OCI-LY3 (cell line): Measurements from ENCODE around the gene M1AP.

Experiments
- CTCF ChIP-seq: fragments of 200-600, 300-600 bp; sonication (generic); IDR thresholded peaks from 2 replicates; pipeline ENCODE4 v1.5.1; 2014; ENCODE audit warnings: antibody characterized with exemption, low read length, low read depth
- EZH2phosphoT487 ChIP-seq: fragments of 200-600 bp; shearing (Covaris generic); IDR thresholded peaks from 2 replicates; pipeline ENCODE4 v1.6.1; 2018; ENCODE audit warnings: antibody characterized with exemption, mixed run types, low read depth

- TF ChIP-seq CTCF (no peak), EZH2phosphoT487 (no peak)
These were observed 95.9 kb downstream of the M1AP start for GRCh38 chr2:74551942-74552913.
